Measurements from ENCODE around the gene CPA5.

The CPA5 gene

GRCh38 chr7:130333832-130334231 is 10.8 kb upstream of the CPA5 start:
- no peak for DNase-seq

GRCh38 chr7:130334274-130334673 is 10.3 kb upstream of the CPA5 start:
- DNase-seq, result no peak

- no peak for DNase-seq
Observed at GRCh38 chr7:130337410-130337971, 7.1 kb upstream of the CPA5 start.

GRCh38 chr7:130338233-130338632 is 6.4 kb upstream of the CPA5 start:
- no peak for DNase-seq

GRCh38 chr7:130341882-130342281 is 2.7 kb upstream of the CPA5 start:
- DNase-seq, result no peak

- no peak for DNase-seq
Observed at GRCh38 chr7:130342701-130343380, 1.8 kb upstream of the CPA5 start.

GRCh38 chr7:130345136-130345535 is 520 bp downstream of the CPA5 start:
- DNase-seq, result no peak

GRCh38 chr7:130345725-130346124 is 1.1 kb downstream of the CPA5 start:
- no peak for DNase-seq

GRCh38 chr7:130346177-130346905 is 1.7 kb downstream of the CPA5 start:
- DNase-seq, result no peak

GRCh38 chr7:130346941-130347340 is 2.3 kb downstream of the CPA5 start:
- DNase-seq, result no peak

- no peak for DNase-seq
Observed at GRCh38 chr7:130349911-130350782, 5.5 kb downstream of the CPA5 start.

- no peak for DNase-seq
Observed at GRCh38 chr7:130350945-130351790, 6.6 kb downstream of the CPA5 start.

GRCh38 chr7:130351791-130352090 is 7.1 kb downstream of the CPA5 start:
- no peak for DNase-seq

GRCh38 chr7:130352194-130353074 is 7.8 kb downstream of the CPA5 start:
- no peak for DNase-seq

GRCh38 chr7:130353196-130353595 is 8.6 kb downstream of the CPA5 start:
- no peak for DNase-seq

- no peak for DNase-seq
Observed at GRCh38 chr7:130356121-130356875, 11.7 kb downstream of the CPA5 start.

- no peak for DNase-seq
Observed at GRCh38 chr7:130356876-130357611, 12.4 kb downstream of the CPA5 start.

GRCh38 chr7:130358471-130358870 is 13.9 kb downstream of the CPA5 start:
- no peak for DNase-seq

GRCh38 chr7:130359276-130359857 is 14.8 kb downstream of the CPA5 start:
- no peak for DNase-seq

GRCh38 chr7:130360518-130360917 is 15.9 kb downstream of the CPA5 start:
- no peak for DNase-seq
